Measurements from ENCODE around the gene FRMD7. TPM values are rescaled to one million over a fixed set of nuclear protein-coding genes. Genes with fewer than 3 reads are reported as not detected.
"Not testable (repeated sequence)": the region's sequence is repeated elsewhere in the genome, so short reads cannot be mapped to it uniquely, and the experiment has no call there.

Gene FRMD7
- total RNA-seq, 2 donors from 2014 or later = not detected

DNA sequence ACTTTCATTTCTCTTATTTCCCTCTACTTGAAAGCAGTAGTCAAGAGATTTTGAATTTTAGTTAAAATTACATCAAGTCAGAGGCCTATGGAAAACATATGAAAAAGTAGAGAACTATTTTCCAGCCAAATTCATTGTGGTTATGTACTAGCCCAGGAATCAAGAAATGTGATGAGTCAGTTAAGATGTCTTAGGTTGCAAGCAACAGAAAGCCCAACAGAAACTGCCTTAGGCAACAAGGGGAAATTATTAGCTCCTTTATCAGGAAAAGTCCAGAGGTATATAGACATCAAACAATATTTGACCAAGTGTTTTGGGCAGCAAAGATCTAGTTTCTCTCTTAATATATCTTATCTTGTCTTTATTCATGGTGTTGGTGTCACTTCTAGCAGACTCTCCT lies 37.8 kb upstream of the FRMD7 start:
- Histone ChIP-seq H3K36me3 (ENCODE audit: control insufficient read depth, insufficient read depth, low read length) (no peaks in the 10 kb centered on the region), H3K27me3 (ENCODE audit: control insufficient read depth, insufficient read depth, low read length, poor library complexity, severe bottlenecking) (no peaks in the 10 kb centered on the region), H3K27ac (ENCODE audit: low read depth, low read length) (no peak overlapping the region), H3K9me3 (ENCODE audit: control insufficient read depth, low read length) (peaks cover 12% of the 10 kb centered on the region), H3K9ac (ENCODE audit: extremely low read depth, low read length, poor library complexity, severe bottlenecking) (no peak overlapping the region), H3K4me1 (ENCODE audit: control insufficient read depth, insufficient read depth, low read length) (no peaks in the 10 kb centered on the region), H3K4me3 (ENCODE audit: low read length) (no peak overlapping the region)
- Mint-ChIP-seq H3K4me1 (peaks cover 2% of the 10 kb centered on the region), H3K36me3 (ENCODE audit: low read depth) (peaks cover 26% of the 10 kb centered on the region), H3K27ac (no peak overlapping the region), H3K4me3 (no peak overlapping the region), H3K27me3 (ENCODE audit: insufficient read depth) (no peaks in the 10 kb centered on the region), H3K9me3 (peaks cover 48% of the 10 kb centered on the region)
- DNase-seq = no peak
- TF ChIP-seq, protein P1, sequence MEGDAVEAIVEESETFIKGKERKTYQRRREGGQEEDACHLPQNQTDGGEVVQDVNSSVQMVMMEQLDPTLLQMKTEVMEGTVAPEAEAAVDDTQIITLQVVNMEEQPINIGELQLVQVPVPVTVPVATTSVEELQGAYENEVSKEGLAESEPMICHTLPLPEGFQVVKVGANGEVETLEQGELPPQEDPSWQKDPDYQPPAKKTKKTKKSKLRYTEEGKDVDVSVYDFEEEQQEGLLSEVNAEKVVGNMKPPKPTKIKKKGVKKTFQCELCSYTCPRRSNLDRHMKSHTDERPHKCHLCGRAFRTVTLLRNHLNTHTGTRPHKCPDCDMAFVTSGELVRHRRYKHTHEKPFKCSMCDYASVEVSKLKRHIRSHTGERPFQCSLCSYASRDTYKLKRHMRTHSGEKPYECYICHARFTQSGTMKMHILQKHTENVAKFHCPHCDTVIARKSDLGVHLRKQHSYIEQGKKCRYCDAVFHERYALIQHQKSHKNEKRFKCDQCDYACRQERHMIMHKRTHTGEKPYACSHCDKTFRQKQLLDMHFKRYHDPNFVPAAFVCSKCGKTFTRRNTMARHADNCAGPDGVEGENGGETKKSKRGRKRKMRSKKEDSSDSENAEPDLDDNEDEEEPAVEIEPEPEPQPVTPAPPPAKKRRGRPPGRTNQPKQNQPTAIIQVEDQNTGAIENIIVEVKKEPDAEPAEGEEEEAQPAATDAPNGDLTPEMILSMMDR (conservative IDR thresholded peaks at IDR 0.05) = no peak

- Mint-ChIP-seq H3K36me3 (ENCODE audit: low read depth) (peaks cover 26% of the 10 kb centered on the region), H3K4me3 (no peak overlapping the region), H3K9me3 (peaks cover 52% of the 10 kb centered on the region), H3K27me3 (ENCODE audit: insufficient read depth) (peaks cover 2% of the 10 kb centered on the region), H3K4me1 (peaks cover 2% of the 10 kb centered on the region), H3K27ac (no peak overlapping the region)
- TF ChIP-seq, protein P1 (conservative IDR thresholded peaks at IDR 0.05) = no peak
- Histone ChIP-seq H3K4me1 (ENCODE audit: control insufficient read depth, insufficient read depth, low read length) (no peaks in the 10 kb centered on the region), H3K9ac (ENCODE audit: extremely low read depth, low read length, poor library complexity, severe bottlenecking) (no peak overlapping the region), H3K27ac (ENCODE audit: low read depth, low read length) (no peak overlapping the region), H3K27me3 (ENCODE audit: control insufficient read depth, insufficient read depth, low read length, poor library complexity, severe bottlenecking) (no peaks in the 10 kb centered on the region), H3K36me3 (ENCODE audit: control insufficient read depth, insufficient read depth, low read length) (no peaks in the 10 kb centered on the region), H3K4me3 (ENCODE audit: low read length) (peak overlapping the region; percentile 56), H3K9me3 (ENCODE audit: control insufficient read depth, low read length) (peaks cover 12% of the 10 kb centered on the region)
- no peak for DNase-seq
Measured at GRCh38 chrX:132165005-132165404, 37.2 kb upstream of the FRMD7 start.

- not testable (repeated sequence) for H3K9ac ChIP-seq (ENCODE audit: extremely low read depth, low read length, poor library complexity, severe bottlenecking); H3K4me1 ChIP-seq (ENCODE audit: control insufficient read depth, insufficient read depth, low read length); H3K4me3 ChIP-seq (ENCODE audit: low read length); H3K4me3 Mint-ChIP-seq; DNase-seq; H3K27ac Mint-ChIP-seq; H3K36me3 ChIP-seq (ENCODE audit: control insufficient read depth, insufficient read depth, low read length); H3K4me1 Mint-ChIP-seq; H3K27ac ChIP-seq (ENCODE audit: low read depth, low read length); H3K27me3 ChIP-seq (ENCODE audit: control insufficient read depth, insufficient read depth, low read length, poor library complexity, severe bottlenecking); H3K27me3 Mint-ChIP-seq (ENCODE audit: insufficient read depth)
- peaks cover 12% of the 10 kb centered on the region for H3K9me3 ChIP-seq (ENCODE audit: control insufficient read depth, low read length)
- H3K9me3 Mint-ChIP-seq = peaks cover 58% of the 10 kb centered on the region
- H3K36me3 Mint-ChIP-seq (ENCODE audit: low read depth) = peaks cover 26% of the 10 kb centered on the region
- 100% methylated on average over 3 of the region's 3 CpGs; no CpG with 5 or more reads in 1 of the 2 experiments for WGBS, 2 experiments (ENCODE audit: insufficient coverage in 1 of 2, insufficient read length in 1 of 2)
Measured at GRCh38 chrX:132163094-132163493, 35.3 kb upstream of the FRMD7 start.

DNA sequence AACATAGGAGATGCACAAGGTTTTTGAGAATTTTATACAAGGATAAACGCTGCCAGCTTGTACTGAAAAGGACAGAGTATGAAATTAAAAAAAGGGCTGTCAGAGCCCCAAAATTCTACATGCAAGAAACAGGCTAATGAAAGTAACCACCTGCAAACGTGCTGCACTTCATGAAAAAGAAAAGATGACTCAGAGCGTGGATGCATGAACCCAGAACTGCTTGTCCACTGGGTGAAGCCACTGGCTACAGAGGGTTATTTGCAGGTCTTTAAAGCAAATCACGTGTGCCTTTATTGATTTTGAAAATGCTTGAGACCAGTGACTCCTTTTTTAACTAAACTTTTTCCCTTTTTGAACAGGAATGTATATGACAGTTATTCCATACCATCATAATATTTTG lies 25.3 kb upstream of the FRMD7 start:
- Histone ChIP-seq H3K9me3 (ENCODE audit: control insufficient read depth, low read length) (no peaks in the 10 kb centered on the region), H3K27ac (ENCODE audit: low read depth, low read length) (no peak overlapping the region), H3K27me3 (ENCODE audit: control insufficient read depth, insufficient read depth, low read length, poor library complexity, severe bottlenecking) (no peaks in the 10 kb centered on the region), H3K36me3 (ENCODE audit: control insufficient read depth, insufficient read depth, low read length) (no peaks in the 10 kb centered on the region), H3K9ac (ENCODE audit: extremely low read depth, low read length, poor library complexity, severe bottlenecking) (no peak overlapping the region), H3K4me1 (ENCODE audit: control insufficient read depth, insufficient read depth, low read length) (no peaks in the 10 kb centered on the region), H3K4me3 (ENCODE audit: low read length) (no peak overlapping the region)
- Mint-ChIP-seq H3K36me3 (ENCODE audit: low read depth) (no peaks in the 10 kb centered on the region), H3K27me3 (ENCODE audit: insufficient read depth) (no peaks in the 10 kb centered on the region), H3K4me1 (peaks cover 2% of the 10 kb centered on the region), H3K27ac (no peak overlapping the region), H3K9me3 (peaks cover 6% of the 10 kb centered on the region), H3K4me3 (no peak overlapping the region)
- WGBS, 2 experiments (ENCODE audit: insufficient coverage in 1 of 2, insufficient read length in 1 of 2) = 92 to 100% methylated on average over 2 to 4 of the region's 4 CpGs
- DNase-seq = no peak
- TF ChIP-seq, protein P1 (conservative IDR thresholded peaks at IDR 0.05) = no peak
